HEK293 (cell line): ENCODE data around the gene DNAH3.

Experiments used
- ZFP3 ChIP-seq: fragments of 450-650 bp; formaldehyde crosslinking; IDR thresholded peaks from 2 replicates; pipeline ENCODE4 v1.5.1; 2016; ENCODE audit warnings: low read depth, missing biosample characterization, missing genetic modification characterization
- ZNF112 ChIP-seq: fragments of 450-650 bp; formaldehyde crosslinking; IDR thresholded peaks from 2 replicates; pipeline ENCODE4 v1.5.0; 2017; ENCODE audit warnings: missing biosample characterization, missing genetic modification characterization
- TF ChIP-seq, protein P1 (sequence below): fragments of 450-650 bp; formaldehyde crosslinking; IDR thresholded peaks from 2 replicates; pipeline ENCODE4 v1.5.1; 2016; ENCODE audit warnings: missing biosample characterization, missing genetic modification characterization

DNA sequence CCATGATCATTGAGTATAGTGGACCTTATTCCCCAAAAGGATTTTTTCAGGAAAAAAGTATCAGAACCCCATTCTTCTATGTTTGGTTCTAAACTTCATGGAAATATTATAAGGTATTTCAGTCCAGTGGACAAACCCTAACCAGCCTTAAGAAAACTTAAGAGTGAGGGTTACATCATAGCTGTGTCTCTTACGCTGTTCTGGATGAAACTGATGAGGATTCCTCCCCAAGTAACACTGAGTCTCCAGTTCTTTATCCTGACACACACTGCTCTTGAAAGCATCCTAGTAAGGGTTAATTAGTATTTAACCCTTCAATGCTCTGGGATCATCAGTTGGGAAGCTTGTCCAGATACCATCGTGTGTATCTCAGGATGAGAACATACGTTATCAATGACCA, 245.1 kb downstream of the DNAH3 start:
- TF ChIP-seq, protein P1, sequence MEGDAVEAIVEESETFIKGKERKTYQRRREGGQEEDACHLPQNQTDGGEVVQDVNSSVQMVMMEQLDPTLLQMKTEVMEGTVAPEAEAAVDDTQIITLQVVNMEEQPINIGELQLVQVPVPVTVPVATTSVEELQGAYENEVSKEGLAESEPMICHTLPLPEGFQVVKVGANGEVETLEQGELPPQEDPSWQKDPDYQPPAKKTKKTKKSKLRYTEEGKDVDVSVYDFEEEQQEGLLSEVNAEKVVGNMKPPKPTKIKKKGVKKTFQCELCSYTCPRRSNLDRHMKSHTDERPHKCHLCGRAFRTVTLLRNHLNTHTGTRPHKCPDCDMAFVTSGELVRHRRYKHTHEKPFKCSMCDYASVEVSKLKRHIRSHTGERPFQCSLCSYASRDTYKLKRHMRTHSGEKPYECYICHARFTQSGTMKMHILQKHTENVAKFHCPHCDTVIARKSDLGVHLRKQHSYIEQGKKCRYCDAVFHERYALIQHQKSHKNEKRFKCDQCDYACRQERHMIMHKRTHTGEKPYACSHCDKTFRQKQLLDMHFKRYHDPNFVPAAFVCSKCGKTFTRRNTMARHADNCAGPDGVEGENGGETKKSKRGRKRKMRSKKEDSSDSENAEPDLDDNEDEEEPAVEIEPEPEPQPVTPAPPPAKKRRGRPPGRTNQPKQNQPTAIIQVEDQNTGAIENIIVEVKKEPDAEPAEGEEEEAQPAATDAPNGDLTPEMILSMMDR (tag by site-specific recombination): no peak
- no peak for TF ChIP-seq ZNF112 (tag by site-specific recombination)
- TF ChIP-seq ZFP3: no peak
